Astrocyte of the spinal cord (primary cell): ENCODE measurements around the gene DXO.
"Not testable (repeated sequence)": the region's sequence is repeated elsewhere in the genome, so short reads cannot be mapped to it uniquely, and the experiment has no call there.

Source experiments
- DNase-seq: peaks from one replicate; pipeline ENCODE4 v3.0.0; 2011; ENCODE audit warnings: low read depth, low spot score
- H3K4me3 ChIP-seq: 2 replicates; pipeline ENCODE4 v1.5.1; 2011; ENCODE audit warnings: low read depth, mild to moderate bottlenecking, low read length, moderate library complexity
- CTCF ChIP-seq: IDR thresholded peaks from 2 replicates; pipeline ENCODE4 v1.5.1; 2012; ENCODE audit warnings: low read depth, mild to moderate bottlenecking, low read length, inconsistent platforms
- in situ Hi-C: cut with HindIII; loops from 2 replicates; pipeline ENCODE4 v1.10.0; 2017; ENCODE audit warnings: low sequenced_read_pairs

The DXO gene

DNA sequence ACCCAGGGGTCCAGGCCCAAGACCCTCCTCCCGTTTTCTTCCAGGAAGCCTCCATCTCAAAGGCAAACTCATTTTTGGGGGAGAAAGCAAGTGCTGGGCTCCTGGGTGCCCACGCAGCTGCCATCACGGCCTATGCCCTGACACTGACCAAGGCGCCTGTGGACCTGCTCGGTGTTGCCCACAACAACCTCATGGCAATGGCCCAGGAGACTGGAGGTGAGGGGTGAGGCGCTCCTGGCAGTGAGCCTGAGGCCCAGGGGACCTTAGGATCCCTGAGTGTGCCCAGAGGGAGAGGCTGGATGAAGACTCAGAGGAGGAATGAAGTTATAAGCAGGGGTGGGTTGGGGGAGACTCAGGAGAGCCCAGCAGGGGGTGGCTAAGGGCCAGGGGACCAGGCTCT, 24.4 kb upstream of the DXO start:
- DNase-seq, H3K4me3 ChIP-seq, in situ Hi-C loops: not testable (repeated sequence)

GRCh38 chr6:31994421-31994820, 22.5 kb upstream of the DXO start:
- H3K4me3 ChIP-seq, DNase-seq, in situ Hi-C loops: not testable (repeated sequence)

DNA sequence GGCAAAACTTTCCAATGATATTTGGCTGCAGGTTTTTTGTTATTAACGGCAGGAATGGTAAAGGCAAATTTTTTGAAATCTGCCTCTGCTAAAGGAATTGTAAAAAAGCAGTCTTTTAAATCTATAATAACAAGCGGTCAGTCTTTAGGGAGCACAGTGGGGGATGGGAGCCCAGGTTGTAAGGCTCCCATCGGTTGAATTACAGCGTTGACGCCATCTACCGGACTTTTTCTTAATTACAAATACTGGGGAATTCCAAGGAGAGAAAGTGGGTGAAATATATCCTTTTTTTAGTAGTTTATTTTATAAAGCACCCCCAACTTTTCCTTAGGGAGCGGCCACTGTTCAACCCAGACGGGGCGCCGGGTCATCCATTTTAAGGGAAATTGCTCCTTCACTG, 17.4 kb upstream of the DXO start:
- in situ Hi-C loops, H3K4me3 ChIP-seq, DNase-seq: not testable (repeated sequence)

DNA sequence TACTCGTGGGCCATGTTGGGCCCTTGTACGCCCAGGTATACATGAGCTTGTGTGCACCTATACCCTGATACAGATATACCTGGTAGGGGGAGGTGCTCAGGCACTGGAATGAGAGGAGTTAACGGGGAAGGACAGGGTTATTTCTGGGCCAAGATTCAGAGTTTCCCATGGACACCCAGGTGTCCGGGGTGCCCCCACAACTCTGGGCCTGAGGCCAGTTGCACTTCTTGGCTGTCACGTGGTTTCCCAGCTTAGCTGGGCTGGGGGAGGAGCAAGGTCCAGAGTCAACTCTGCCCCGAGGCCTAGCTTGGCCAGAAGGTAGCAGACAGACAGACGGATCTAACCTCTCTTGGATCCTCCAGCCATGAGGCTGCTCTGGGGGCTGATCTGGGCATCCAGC, 9.8 kb upstream of the DXO start, which contains the start of gene C4A:
C4A (plus strand) TSS at position 314 of the 400 bp plus-strand sequence; CDS start at position 365, 51 bp downstream.
- in situ Hi-C loops, DNase-seq, H3K4me3 ChIP-seq: not testable (repeated sequence)

DNA sequence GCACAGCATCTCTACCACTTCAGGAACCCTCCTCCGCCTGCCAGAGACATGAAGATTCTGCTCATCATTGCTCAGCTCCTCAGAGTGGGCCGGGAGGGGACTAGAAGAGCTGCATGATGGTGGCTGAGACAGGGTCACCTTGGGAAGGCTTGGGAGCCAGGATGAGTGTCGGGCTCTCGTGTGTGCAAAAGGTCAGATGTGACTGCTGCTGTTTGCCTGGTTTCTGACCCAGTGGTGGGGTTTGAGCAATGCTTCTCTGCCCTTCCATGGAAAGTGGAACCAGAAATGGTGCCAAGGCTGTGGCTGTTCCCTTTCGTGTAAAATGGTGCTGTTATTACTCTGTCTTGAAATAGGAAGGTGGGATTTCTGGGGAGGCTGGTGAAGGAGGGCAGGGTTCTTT, 9.1 kb upstream of the DXO start:
- in situ Hi-C loops, DNase-seq, H3K4me3 ChIP-seq: not testable (repeated sequence)

DNA sequence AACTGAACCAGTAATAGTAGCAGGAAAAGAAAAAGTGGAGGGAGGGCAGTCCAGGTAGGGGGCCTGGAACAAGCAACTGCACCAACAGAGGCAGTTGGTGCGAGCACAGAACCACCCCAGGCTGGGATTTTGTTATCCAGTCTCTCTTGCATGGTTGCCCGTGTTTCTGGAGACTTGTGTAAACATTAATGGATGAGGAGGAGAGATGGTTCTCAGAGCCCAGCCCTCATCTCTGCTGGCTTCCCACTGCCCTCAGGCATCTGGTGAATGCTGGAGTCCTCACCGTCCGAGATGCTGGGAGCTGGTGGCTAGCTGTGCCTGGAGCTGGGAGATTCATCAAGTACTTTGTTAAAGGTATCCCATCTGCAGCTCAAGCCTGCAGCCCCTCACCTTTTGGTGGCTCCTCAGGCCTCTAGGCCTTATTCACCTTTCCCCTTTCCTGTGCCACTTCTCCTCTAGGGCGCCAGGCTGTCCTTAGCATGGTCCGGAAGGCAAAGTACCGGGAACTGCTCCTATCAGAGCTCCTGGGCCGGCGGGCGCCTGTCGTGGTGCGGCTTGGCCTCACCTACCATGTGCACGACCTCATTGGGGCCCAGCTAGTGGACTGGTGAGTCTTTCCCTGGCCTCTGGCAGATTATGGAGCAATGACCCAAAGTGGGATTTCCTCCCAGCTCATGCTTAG, 8.4 kb upstream of the DXO start:
- DNase-seq, H3K4me3 ChIP-seq, in situ Hi-C loops: not testable (repeated sequence)

DNA sequence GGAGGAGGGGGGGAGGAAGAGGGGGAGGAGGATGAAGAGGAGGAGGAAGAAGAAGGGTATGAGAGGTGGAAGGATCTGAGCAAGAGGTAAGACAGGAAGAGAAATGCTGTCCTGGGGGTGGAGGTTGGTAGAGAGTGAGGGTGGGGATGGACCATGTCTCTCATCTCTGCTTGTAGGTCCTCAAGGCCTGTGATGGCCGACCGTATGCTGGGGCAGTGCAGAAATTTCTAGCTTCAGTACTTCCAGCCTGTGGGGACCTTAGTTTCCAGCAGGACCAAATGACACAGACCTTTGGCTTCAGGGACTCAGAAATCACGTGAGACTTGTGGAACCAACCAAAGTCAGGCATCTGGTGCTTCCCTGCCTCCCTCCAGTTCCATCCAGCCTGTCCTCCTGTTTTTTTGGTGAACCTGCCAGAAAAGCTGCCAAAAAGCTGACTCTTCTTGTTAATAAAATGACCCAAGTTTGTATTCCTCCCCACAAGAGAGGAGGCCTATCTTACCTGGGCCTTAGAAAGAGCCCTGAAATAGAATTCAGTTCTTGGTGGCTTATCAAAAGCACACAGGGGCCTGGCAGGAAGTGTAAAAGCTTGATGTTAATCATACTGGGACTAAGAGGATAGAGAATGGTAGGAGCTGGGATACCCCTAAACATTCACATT, 7.4 kb upstream of the DXO start:
- TF ChIP-seq CTCF, result no peak
- in situ Hi-C loops, result no loop called here
- H3K4me3 ChIP-seq, result no peak overlapping the region
- no peak for DNase-seq

DNA sequence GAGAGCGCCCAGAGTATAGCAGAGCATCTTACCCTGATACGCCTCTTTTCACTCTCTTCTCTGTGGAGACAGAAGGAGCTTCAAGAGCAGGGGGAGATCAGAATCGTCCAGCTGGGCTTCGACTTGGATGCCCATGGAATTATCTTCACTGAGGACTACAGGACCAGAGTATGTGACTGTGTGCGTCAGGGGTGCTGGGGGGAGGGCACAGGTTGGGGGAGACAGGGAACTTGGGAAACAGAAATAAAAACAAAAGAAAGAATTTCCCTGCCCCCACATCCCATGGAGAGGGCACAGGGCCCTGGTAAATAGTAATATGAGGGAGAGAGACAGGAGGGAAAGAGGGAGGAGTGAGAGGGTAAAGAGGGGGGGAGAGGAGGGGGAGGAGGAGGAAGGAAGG, 6.9 kb upstream of the DXO start:
- TF ChIP-seq CTCF, result no peak
- in situ Hi-C loops, result no loop called here
- no peak overlapping the region for H3K4me3 ChIP-seq
- DNase-seq, result no peak

GRCh38 chr6:31977816-31978431, 6.0 kb upstream of the DXO start:
- no peak for DNase-seq
- no peak overlapping the region for H3K4me3 ChIP-seq
- TF ChIP-seq CTCF, result no peak
- in situ Hi-C loops, result no loop called here

- in situ Hi-C loops, DNase-seq, H3K4me3 ChIP-seq: not testable (repeated sequence)
These were observed 4.1 kb upstream of the DXO start for GRCh38 chr6:31976065-31976464.
